NCI-H526 (cell line): ENCODE results near the gene PLEKHG7.
"Not testable (repeated sequence)": the region's sequence is repeated elsewhere in the genome, so short reads cannot be mapped to it uniquely, and the experiment has no call there.

Experiments
- DNase-seq, 2 experiments: peaks; one replicate each; lab custom pipeline; 2025; lab: John Stamatoyannopoulos, UW

The PLEKHG7 gene

GRCh38 chr12:92702754-92703679, at the start of gene PLEKHG7:
PLEKHG7 (plus strand) TSS chr12:92702989; CDS start chr12:92706632, 3,643 bp downstream.
- DNase-seq, result peak; percentile 91 to 92

DNA sequence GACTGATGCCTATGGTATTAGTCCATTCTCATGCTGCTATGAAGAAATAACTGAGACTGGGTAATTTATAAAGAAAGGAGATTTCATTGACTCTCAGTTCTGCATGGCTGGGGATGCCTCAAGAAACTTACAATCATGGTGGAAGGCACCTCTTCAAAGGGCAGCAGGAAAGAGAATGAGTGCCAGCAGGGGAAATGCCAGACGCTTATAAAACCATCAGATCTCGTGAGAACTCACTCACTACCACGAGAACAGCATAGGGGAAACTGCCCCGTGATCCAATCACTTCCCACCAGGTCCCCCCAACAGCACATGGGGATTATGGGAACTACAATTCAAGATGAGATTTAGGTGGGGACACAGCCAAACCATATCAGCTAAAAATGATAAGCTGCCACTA, 48.5 kb upstream of the PLEKHG7 start:
- not testable (repeated sequence) for DNase-seq

- DNase-seq, result no peak
Measured at GRCh38 chr12:92654929-92655328, 47.9 kb upstream of the PLEKHG7 start.

DNA sequence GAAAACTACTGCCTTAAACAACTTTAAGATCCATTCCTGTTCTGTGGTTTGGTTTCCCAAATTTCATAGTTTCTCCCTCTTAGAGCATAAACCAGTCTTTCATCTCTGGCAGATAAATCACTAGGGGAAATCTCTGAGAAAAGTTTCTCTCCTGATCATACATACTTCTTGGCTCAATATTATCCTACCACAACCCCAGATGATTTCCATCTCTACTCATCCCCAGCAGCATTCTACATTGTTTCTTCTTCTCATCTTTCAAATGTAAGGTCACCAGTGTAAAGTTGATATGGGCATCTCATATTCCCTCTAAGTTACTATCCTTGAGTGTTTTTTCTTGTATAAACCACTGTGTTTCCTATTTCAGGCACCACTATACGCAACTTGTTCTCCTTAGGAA, 45.9 kb upstream of the PLEKHG7 start:
- DNase-seq, result no peak

DNA sequence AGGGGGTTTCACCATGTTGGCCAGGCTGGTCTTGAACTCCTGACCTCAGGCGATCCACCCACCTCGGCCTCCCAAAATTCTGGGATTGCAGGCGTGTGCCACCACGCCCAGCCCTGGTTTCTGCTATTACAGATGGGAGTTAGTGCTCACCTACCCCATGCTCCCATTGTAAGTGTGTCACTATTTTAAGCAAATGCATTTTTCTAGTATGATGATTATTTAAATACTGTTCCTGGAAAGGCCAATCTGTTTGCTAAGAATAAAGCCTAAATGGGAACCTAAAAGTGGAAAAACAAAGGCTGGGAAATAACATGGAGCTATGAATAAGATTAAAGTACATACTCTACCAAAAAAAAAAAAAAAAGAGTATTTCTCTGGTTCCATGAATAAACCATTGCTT, 45.0 kb upstream of the PLEKHG7 start:
- no peak for DNase-seq

GRCh38 chr12:92658611-92659010, 44.2 kb upstream of the PLEKHG7 start:
- DNase-seq, result no peak

DNA sequence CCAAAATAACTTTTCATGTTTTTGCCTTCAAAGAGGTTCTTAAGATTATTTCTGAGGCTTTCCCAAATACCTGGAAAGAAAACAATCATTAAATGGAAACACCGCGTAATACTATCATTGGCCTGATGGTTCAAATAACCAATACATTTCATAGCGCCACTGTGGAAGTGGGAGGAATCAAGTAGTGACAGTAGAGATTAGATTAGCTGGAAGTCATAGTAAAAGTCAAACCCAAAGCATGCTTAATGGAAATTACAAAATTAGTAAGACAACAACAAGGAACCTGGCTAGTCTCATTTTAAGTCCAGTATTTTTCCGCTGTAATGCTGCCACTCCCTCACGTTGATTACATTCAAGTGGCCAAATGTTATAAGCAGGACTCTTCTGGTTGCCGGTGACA, 41.5 kb upstream of the PLEKHG7 start:
- no peak for DNase-seq

DNA sequence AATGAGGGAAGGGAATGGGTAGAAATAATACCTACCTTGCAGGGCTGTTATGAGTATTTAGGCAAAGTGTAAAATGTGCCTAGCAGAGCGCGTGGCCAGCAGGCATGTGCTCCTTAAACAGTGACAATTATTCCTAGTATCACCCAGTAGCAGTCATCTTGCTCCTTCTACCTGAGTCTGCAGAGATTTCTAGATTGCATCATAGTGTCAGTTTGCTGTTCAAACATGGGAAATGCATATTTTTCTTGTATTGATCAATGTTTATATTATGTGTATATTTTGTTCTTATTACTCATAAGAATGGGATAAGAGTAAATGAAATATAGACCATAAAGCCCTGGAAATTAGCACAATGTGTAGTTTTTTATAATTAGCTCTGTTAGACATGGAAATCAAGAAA, 37.3 kb upstream of the PLEKHG7 start:
- DNase-seq, result no peak

DNA sequence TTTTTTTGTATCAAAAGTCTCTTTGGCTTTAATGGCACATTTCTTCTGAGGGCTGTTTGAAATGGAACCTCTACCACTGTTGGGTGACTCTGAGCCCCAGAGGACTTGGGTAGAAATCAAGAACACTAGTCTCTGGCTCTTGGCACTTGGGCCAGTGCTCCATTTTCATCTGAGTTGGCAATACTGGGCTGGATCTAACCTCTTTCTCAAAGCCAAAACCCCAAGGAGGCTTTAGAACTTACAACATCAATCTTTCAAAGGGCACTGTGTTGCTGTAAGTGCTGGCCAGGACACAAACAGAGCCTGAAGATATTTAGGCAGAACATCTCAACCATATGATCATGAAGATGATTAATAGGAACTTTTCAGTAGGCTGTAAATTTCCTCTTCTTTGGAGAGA, 34.0 kb upstream of the PLEKHG7 start:
- no peak for DNase-seq

DNA sequence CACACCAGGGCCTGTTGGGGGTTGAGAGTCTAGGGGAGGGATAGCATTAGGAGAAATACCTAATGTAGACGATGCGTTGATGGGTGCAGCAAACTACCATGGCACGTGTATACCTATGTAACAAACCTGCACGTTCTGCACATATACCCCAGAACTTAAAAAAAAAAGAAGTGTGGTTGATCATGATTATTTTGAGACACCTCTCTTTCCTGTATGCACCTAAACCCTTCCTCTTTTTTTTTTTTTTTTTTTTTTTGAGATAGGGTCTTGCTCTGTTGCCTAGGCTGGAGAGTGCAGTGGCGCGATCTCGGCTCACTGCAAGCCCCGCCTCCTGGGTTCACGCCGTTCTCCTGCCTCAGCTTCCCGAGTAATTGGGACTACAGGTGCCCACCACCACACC, 31.3 kb upstream of the PLEKHG7 start:
- not testable (repeated sequence) for DNase-seq

DNA sequence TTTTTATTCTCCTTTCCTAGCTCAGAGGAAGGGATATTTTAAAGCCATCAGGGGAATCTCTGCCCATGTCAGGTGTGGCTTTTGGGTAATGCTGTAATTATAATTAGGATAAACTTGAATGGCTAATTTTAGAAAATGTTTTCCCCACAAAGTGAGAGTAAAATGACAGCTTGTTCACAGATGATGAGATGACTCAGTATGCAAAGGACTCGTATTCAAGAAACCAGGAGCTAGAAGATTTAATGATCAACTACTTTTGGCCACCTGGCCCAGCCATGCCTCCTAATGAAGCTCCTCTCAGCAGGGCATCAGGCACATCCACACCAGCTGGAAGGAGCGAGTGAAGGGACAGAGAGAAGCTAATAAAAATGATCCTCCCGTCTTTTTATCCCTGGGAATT, 29.0 kb upstream of the PLEKHG7 start:
- DNase-seq, result no peak

GRCh38 chr12:92674500-92674899, 28.3 kb upstream of the PLEKHG7 start:
- no peak for DNase-seq

GRCh38 chr12:92675092-92675865, 27.5 kb upstream of the PLEKHG7 start:
- DNase-seq, result no peak

DNA sequence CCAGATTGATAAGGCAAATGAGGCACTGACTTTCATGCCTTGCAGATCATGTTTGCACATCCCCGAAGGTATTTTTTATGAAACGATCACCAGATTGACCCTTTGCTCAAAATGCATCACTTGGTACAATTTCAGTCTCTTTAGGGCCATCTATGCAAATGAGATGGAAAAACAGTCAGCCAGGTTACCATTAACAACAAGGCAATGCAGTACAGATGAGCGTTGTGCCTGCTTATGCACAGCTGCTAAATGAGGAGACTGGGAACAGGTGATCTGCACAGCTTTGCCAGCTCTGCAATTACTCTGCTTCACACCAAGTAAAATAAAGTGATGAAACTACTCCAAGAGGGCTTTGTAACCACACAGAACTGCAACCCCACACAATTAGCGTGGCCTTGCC, 26.1 kb upstream of the PLEKHG7 start:
- peak; percentile 56 to 78 for DNase-seq

GRCh38 chr12:92690601-92691000, 12.2 kb upstream of the PLEKHG7 start:
- no peak for DNase-seq

- no peak for DNase-seq
Measured at GRCh38 chr12:92695056-92695455, 7.7 kb upstream of the PLEKHG7 start.

- no peak for DNase-seq
Measured at GRCh38 chr12:92695577-92695976, 7.2 kb upstream of the PLEKHG7 start.

DNA sequence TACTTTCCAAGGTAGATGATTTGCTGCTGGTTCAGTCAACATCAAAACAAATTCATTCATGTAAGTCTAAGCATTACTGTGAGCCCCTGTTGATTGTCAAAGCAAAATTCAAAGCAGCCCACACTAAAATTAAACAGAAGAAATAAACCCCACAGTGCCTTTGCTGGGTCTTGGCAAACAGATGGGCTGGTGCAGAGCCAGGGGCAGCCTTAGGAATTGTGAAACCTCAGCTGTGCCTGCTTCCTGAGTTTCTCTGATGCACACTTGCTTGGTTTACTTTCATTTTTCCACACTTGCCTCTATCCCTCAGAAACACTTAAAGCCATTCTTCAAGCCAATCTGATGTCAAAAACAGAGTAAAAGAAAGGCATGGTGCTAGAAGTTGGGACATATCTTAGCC, 6.6 kb upstream of the PLEKHG7 start:
- no peak for DNase-seq

DNA sequence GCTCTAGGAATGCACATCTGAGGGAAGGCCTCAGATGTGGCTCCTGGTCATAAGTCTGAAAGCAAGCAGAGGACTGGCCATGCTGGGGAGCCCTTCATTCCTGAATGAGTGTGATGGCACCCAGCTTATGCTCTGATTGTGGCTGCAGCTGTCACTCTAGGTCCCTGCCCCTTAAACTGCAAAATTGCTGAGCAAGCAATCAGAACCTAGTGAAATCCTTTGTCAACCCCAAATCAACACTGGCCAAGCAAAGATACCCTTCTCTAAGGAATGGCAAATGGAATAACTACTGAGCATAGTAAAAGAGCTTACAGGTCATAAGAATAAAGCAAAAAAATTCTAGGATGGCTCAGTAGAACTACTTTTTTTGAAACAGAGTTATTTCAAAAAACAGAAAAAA, 4.3 kb upstream of the PLEKHG7 start:
- no peak for DNase-seq

- DNase-seq, result no peak
Measured at GRCh38 chr12:92701441-92701840, 1.3 kb upstream of the PLEKHG7 start.

DNA sequence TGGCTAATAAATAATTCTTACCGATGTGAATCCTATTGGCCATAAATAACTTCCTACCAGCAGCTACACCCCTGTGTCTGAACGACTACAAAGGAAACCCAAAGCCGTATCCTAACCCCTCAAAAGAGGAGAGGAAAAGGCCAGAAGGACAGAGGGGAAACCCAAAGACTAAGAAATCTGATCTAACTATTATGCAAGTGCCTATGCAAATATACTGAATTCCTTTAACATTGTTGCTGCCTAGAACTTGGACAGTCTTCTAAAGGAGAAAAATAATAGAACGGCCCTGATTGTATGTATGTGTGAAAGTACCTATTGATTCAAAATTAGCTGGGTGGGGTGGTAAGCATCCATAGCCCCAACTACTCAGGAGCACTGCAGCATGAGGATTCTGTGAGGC, 997 bp downstream of the PLEKHG7 start:
- peak in 1 of 2 experiments; percentile 33 for DNase-seq

GRCh38 chr12:92706594-92706993, 3.8 kb downstream of the PLEKHG7 start:
- DNase-seq, result no peak

- DNase-seq, result no peak
Measured at GRCh38 chr12:92707926-92708325, 5.1 kb downstream of the PLEKHG7 start.
